Retinal pigment epithelial cell (primary cell): ENCODE results near the gene ASAP2.

Experiments
- DNase-seq: peaks from one replicate; pipeline ENCODE4 v3.0.0-alpha.2; 2010; ENCODE audit warnings: low read depth
- H3K4me3 ChIP-seq: 2 replicates; pipeline ENCODE4 v1.5.1; 2011; ENCODE audit warnings: mild to moderate bottlenecking, low read length, control low read depth, moderate library complexity
- TF ChIP-seq, protein P1 (sequence below): conservative IDR thresholded peaks from 2 replicates; pipeline ENCODE4 v1.5.1; 2011; ENCODE audit warnings: low read depth, low read length, control low read depth, inconsistent platforms

ASAP2 gene

DNA sequence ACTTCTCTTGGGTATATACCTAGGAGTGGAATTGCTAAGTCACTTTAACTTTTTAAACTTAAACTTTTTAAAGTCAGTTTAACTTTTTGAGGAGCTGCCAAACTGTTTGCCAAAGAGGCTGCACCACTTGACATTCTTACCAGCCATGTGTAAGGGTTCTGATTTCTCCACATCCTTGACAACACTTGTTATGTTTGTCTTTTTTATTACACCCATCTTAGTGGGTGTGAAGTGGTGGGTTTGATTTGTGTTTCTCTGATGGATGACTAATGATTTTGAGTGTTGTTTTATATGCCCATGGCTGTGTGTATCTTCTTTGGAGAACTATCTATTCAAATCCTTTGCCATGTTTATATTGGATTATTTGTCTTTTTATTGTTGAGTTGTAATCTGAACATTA is 13.6 kb downstream of the ASAP2 start:
- TF ChIP-seq, protein P1, sequence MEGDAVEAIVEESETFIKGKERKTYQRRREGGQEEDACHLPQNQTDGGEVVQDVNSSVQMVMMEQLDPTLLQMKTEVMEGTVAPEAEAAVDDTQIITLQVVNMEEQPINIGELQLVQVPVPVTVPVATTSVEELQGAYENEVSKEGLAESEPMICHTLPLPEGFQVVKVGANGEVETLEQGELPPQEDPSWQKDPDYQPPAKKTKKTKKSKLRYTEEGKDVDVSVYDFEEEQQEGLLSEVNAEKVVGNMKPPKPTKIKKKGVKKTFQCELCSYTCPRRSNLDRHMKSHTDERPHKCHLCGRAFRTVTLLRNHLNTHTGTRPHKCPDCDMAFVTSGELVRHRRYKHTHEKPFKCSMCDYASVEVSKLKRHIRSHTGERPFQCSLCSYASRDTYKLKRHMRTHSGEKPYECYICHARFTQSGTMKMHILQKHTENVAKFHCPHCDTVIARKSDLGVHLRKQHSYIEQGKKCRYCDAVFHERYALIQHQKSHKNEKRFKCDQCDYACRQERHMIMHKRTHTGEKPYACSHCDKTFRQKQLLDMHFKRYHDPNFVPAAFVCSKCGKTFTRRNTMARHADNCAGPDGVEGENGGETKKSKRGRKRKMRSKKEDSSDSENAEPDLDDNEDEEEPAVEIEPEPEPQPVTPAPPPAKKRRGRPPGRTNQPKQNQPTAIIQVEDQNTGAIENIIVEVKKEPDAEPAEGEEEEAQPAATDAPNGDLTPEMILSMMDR, result no peak
- DNase-seq, result no peak
- H3K4me3 ChIP-seq, result no peak overlapping the region

GRCh38 chr2:9221223-9221622 is 14.6 kb downstream of the ASAP2 start:
- H3K4me3 ChIP-seq, result no peak overlapping the region
- TF ChIP-seq, protein P1, result no peak
- DNase-seq, result no peak

DNA sequence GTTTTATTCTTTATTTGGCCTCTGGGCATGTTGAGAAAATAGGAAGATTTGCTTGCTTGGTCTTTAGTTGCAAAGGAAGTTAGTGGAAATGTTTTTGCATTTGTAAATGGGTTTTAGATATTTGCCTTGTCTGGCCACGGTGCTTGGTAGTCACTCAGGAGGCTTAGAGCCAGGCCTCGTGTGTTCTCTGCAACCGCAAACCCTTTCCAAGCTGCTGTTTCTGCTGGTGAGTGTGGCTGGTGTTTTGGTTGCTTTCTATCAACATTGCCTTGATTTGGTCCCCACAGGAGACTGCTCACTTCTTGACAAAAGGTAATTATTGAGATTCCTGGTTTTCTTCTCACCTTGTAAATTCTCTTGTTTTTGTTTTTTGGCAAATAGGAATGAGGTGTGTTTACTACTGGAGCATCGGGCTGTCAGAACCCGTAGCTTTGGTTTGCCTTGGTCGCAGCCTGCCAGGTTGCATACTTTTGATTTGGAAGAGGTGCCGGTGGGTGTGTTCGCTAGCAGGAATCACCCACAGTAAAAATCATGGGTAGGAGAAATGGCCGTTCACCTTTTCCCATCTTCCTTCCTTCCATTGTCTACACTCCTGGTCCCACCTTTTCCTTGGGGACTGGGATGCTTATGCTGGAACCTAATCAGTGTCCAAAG is 15.8 kb downstream of the ASAP2 start:
- DNase-seq, result no peak
- no peak overlapping the region for H3K4me3 ChIP-seq
- TF ChIP-seq, protein P1, result no peak

GRCh38 chr2:9222893-9223287 is 16.3 kb downstream of the ASAP2 start:
- H3K4me3 ChIP-seq, result no peak overlapping the region
- no peak for DNase-seq
- TF ChIP-seq, protein P1, result no peak

GRCh38 chr2:9225806-9226205 is 19.2 kb downstream of the ASAP2 start:
- TF ChIP-seq, protein P1, result no peak
- DNase-seq, result no peak
- no peak overlapping the region for H3K4me3 ChIP-seq

DNA sequence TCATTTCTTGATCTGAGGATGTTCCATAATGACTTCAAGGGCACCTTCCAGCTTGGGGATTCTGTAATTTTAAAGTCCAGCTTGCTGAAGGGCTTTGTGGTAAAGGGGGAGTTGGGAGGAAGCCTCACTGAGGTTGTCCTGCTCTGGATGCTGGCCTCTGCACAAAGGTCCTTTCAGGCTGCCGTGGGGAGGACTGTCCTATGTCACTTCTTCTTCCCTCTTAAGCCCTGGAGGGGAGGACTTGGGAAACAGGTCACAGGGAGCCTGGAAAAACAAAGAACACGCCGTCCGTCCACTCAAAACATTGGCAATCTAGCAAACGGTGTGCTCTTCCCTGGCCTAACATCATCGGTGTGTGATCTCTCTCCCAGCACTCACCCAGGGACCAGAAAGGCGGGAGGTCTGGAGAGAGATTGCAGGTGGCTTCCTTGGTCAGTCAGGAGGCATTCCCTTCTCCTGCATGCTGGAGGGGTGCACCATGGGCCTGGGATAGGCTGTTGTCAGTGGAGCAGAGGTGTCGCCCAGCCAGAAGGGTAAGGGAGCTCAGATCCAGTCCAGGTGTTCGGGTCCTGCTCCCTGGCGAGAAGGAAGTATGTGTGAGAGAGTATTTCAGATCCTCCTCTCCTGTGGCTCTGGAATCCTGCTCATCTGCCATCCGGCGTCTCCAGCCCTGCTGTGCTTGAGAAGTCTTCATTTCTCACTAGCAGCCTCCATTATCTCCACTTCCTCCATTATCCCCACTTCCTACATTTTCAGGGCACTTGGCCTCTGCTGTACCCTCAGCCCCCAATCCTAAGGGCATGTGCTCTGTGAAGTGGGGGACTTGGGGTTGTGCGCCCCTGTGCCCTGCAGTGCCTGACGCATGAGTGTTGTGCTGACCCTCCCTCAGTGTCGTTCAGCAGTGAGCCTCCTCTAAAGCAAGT is 20.1 kb downstream of the ASAP2 start:
- TF ChIP-seq, protein P1, result no peak
- H3K4me3 ChIP-seq, result no peak overlapping the region
- no peak for DNase-seq
